Common myeloid progenitor, CD34-positive (primary cell): Measurements from ENCODE around the gene FOXP1.

Experiments
- CTCF ChIA-PET: fragments of 350-600 bp; sonication (Branson Sonifier 250); formaldehyde crosslinking; loops from one replicate; lab custom pipeline; 2021; ENCODE audit warnings: antibody characterized with exemption; lab: Charles Lee
- POLR2A ChIA-PET: fragments of 350-600 bp; sonication (Branson Sonifier 250); formaldehyde crosslinking; loops from one replicate; lab custom pipeline; 2021; ENCODE audit warnings: antibody characterized with exemption; lab: Charles Lee
- DNase-seq, 3 donors: peaks; one replicate each; pipeline versions ENCODE4 v3.0.0 to v3.0.0-alpha.2; 2013
- H3K27ac ChIP-seq, 2 experiments: 1 replicate in 1 of 2; 2 replicates in 1 of 2; pipeline ENCODE4 v1.7.0; 2013; ENCODE audit warnings: inconsistent platforms in 2 of 2, low read length in 2 of 2, mild to moderate bottlenecking in 2 of 2, low read depth in 1 of 2, moderate library complexity in 1 of 2; ENCODE audit not compliant: severe bottlenecking in 2 of 2, insufficient read depth in 1 of 2, poor library complexity in 1 of 2
- H3K27me3 ChIP-seq, 5 experiments: replicated peaks in 2 of 5; 1 replicate in 3 of 5; 2 replicates in 2 of 5; pipeline versions ENCODE4 v1.6.1 to v1.7.0; 2013; ENCODE audit warnings: low read length in 4 of 5, mild to moderate bottlenecking in 2 of 5, moderate library complexity in 2 of 5, inconsistent platforms in 1 of 5; ENCODE audit not compliant: insufficient read depth in 5 of 5, control insufficient read depth in 4 of 5
- H3K36me3 ChIP-seq, 4 experiments: 1 replicate in 2 of 4; 2 replicates in 2 of 4; pipeline versions ENCODE4 v1.6.1 to v1.7.0; 2013; ENCODE audit warnings: low read length in 3 of 4, control low read depth in 1 of 4, mild to moderate bottlenecking in 1 of 4; ENCODE audit not compliant: control insufficient read depth in 4 of 4, insufficient read depth in 4 of 4
- H3K4me1 ChIP-seq, 4 experiments: 1 replicate in 3 of 4; 2 replicates in 1 of 4; pipeline versions ENCODE4 v1.6.1 to v1.7.1; 2013; ENCODE audit warnings: low read length in 3 of 4, mild to moderate bottlenecking in 3 of 4, control low read depth in 1 of 4, inconsistent platforms in 1 of 4, moderate library complexity in 1 of 4; ENCODE audit not compliant: control insufficient read depth in 4 of 4, insufficient read depth in 4 of 4; ENCODE audit errors: control extremely low read depth in 1 of 4
- H3K4me3 ChIP-seq, 7 experiments: 1 replicate in 4 of 7; 2 replicates in 3 of 7; pipeline versions ENCODE4 v1.5.1 to v1.7.0; 2013; ENCODE audit warnings: mild to moderate bottlenecking in 7 of 7, low read length in 6 of 7, moderate library complexity in 6 of 7, inconsistent platforms in 2 of 7, low read depth in 2 of 7, control low read depth in 1 of 7; ENCODE audit not compliant: insufficient read depth in 4 of 7, control insufficient read depth in 1 of 7; ENCODE audit errors: extremely low read depth in 1 of 7
- H3K9me3 ChIP-seq, 5 experiments: 1 replicate in 4 of 5; 2 replicates in 1 of 5; pipeline versions ENCODE4 v1.6.1 to v1.7.1; 2013; ENCODE audit warnings: low read length in 4 of 5, mild to moderate bottlenecking in 2 of 5, inconsistent platforms in 1 of 5, low read depth in 1 of 5, moderate library complexity in 1 of 5; ENCODE audit not compliant: control insufficient read depth in 4 of 5, insufficient read depth in 2 of 5; ENCODE audit errors: control extremely low read depth in 1 of 5
- WGBS: methylation state at CpG from one replicate; pipeline ENCODE4 v1.1.5; 2013; ENCODE audit not compliant: insufficient coverage; 5-methylcytosine and 5-hydroxymethylcytosine counted together

The FOXP1 gene

GRCh38 chr3:71401695-71402231, 181.8 kb downstream of the FOXP1 start:
- CTCF ChIA-PET: interaction anchor here (0.7 to 1.6 kb wide), 6 partner anchors 8 to 85 kb away, joined by 3 to 5 read pairs (median 4); no protein-coding TSS in a partner anchor
- H3K36me3 ChIP-seq: no peaks in the 10 kb centered on the region
- POLR2A ChIA-PET: no interaction called here
- H3K4me3 ChIP-seq: peak overlapping the region in 1 of 7 experiments; percentile 11
- peak overlapping the region in 1 of 2 experiments; percentile 70 for H3K27ac ChIP-seq
- no peaks in the 10 kb centered on the region for H3K9me3 ChIP-seq
- H3K4me1 ChIP-seq: peaks cover 22 to 68% (median 32%) of the 10 kb centered on the region in 4 experiments
- no peak for DNase-seq
- no peaks in the 10 kb centered on the region for H3K27me3 ChIP-seq
- 73% methylated on average over 12 of the region's 12 CpGs for WGBS

DNA sequence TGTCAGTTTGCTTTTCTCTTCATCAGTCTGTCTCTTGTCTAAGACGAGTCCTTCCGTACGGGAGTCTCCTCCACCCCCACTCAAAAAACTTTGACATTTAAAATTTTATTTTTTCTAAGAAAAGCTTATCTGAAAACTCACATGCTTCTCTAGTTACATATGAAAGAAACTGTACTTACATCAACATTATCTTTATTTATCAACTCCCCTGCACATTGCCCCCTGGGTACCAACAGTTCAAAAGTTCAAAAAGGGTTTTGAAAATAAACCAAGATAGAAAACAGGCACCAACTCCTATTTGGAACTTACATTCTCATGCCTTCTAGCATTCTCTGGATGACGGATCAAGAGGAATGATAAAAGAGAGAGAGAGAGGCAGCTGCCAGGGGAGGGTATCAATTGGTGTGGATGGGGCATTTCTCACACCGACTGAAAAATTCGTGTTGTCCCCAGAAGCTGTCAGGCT, 182.5 kb downstream of the FOXP1 start:
- POLR2A ChIA-PET: no interaction called here
- H3K9me3 ChIP-seq: no peaks in the 10 kb centered on the region
- WGBS: 13% methylated on average over 4 of the region's 6 CpGs
- no peaks in the 10 kb centered on the region for H3K27me3 ChIP-seq
- H3K27ac ChIP-seq: peak overlapping the region in 1 of 2 experiments; percentile 70
- H3K36me3 ChIP-seq: no peaks in the 10 kb centered on the region
- CTCF ChIA-PET: interaction anchor here (1.0 to 1.6 kb wide), 6 partner anchors 9 to 84 kb away, joined by 3 to 5 read pairs (median 4); no protein-coding TSS in a partner anchor
- DNase-seq: peak in 2 of 3 donors; percentile 56 to 75
- H3K4me3 ChIP-seq: peak overlapping the region in 2 of 7 experiments; percentile 30
- H3K4me1 ChIP-seq: peaks cover 26 to 72% (median 38%) of the 10 kb centered on the region in 4 experiments

- DNase-seq: no peak
- Histone ChIP-seq H3K4me3 (no peak overlapping the region), H3K27ac (no peak overlapping the region), H3K27me3 (no peaks in the 10 kb centered on the region), H3K9me3 (no peaks in the 10 kb centered on the region), H3K36me3 (no peaks in the 10 kb centered on the region), H3K4me1 (peaks cover 27 to 83% (median 48%) of the 10 kb centered on the region in 4 experiments)
- WGBS: 80% methylated on average over 2 of the region's 3 CpGs
- POLR2A ChIA-PET: no interaction called here
- CTCF ChIA-PET: interaction anchor here (0.6 to 2.5 kb wide), 2 partner anchors 9 to 16 kb away, joined by 3 to 12 read pairs; no protein-coding TSS in a partner anchor
Measured at GRCh38 chr3:71399478-71399877, 184.1 kb downstream of the FOXP1 start.

DNA sequence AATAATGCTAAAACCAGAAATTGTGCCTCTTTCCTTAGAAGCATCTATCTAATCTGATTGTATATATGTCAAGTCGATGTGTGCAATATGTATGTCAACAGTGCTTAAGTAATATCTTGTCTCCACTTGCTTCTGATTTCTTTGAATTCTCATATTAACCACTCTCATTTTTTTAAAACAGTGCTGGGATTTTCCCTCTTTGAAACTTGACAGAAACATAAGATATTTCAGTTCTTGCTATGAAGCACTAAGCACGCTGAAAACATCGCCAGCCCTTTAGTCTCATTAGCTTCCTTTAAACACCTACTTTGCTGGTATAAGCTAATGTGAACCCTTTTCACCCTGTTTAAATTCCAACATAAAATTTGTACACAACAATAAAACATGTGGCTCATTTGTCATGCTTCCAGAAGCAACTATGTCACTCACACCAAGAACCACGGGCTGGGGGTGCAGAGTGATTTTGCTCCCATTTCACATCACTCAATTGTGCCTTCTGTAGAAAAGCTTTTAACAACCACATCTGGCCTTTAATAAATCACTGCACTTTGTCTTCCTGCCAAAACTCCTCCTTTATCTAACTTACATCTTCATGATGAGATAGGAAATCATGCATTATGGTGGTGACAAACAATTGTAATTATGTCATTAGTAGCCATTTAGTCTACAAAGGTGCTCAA, 185.2 kb downstream of the FOXP1 start:
- peak overlapping the region in 1 of 2 experiments; percentile 27 for H3K27ac ChIP-seq
- DNase-seq: peak in 1 of 3 donors; percentile 41
- POLR2A ChIA-PET: interaction anchor here (0.6 kb wide), 1 partner anchor 182 kb away, joined by 3 read pairs; no protein-coding TSS in a partner anchor
- H3K9me3 ChIP-seq: no peaks in the 10 kb centered on the region
- WGBS: 35% methylated on average over 3 of the region's 4 CpGs
- peaks cover 31 to 84% (median 55%) of the 10 kb centered on the region in 4 experiments for H3K4me1 ChIP-seq
- CTCF ChIA-PET: interaction anchor here (1.2 to 2.5 kb wide), 8 partner anchors 8 to 101 kb away, joined by 4 to 12 read pairs (median 6); no protein-coding TSS in a partner anchor
- H3K36me3 ChIP-seq: no peaks in the 10 kb centered on the region
- no peak overlapping the region for H3K4me3 ChIP-seq
- H3K27me3 ChIP-seq: no peaks in the 10 kb centered on the region

DNA sequence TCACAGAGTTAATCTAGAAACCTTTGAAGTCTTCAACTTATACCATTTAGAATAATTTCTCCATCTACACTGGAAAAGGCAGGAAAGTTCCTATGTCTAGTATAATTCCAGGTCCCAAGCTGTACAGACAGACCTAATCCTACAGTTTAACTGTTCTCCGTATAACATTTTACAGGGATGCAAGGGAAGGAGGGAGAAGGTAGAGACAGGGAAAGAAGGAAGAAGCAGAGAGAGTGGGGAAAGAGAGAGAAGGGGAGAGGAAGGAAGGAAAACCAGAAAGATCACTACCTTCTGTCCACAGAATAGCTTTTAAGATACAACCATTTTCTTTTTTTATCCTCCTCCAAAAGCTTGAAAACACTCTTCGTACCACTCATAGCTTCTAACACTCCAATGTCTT, 185.8 kb downstream of the FOXP1 start:
- DNase-seq: no peak
- Histone ChIP-seq H3K36me3 (no peaks in the 10 kb centered on the region), H3K4me3 (no peak overlapping the region), H3K4me1 (peaks cover 32 to 84% (median 53%) of the 10 kb centered on the region in 4 experiments), H3K9me3 (no peaks in the 10 kb centered on the region), H3K27me3 (no peaks in the 10 kb centered on the region), H3K27ac (peak overlapping the region in 1 of 2 experiments; percentile 27)
- ChIA-PET CTCF (interaction anchor here (0.9 to 2.5 kb wide), 12 partner anchors 7 to 152 kb away, joined by 3 to 12 read pairs (median 4); no protein-coding TSS in a partner anchor), POLR2A (interaction anchor here (0.6 kb wide), 1 partner anchor 329 kb away, joined by 3 read pairs; no protein-coding TSS in a partner anchor)
- 60% methylated on average over 1 of the region's 2 CpGs for WGBS

DNA sequence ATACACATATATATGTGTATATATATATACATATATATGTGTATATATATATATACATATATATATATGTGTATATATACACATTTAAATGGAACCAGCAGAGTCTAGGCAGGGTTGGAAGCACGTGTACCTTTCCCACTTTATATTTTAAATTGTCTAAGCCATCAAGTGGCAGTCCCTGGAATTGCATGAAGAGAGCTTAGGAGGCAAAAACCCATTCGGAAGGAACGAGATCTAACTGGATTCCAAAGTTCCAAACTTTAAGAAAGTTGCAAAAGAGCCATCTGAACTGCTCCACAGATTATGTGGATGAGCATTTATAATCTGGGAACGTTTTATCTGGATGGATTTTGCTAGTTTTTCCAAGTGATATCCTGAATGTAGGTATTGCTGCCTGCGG, 186.5 kb downstream of the FOXP1 start:
- DNase-seq: peak; percentile 46 to 58 (median 53)
- Histone ChIP-seq H3K36me3 (no peaks in the 10 kb centered on the region), H3K4me3 (no peak overlapping the region), H3K4me1 (peaks cover 29 to 82% (median 52%) of the 10 kb centered on the region in 4 experiments), H3K27ac (no peak overlapping the region), H3K9me3 (no peaks in the 10 kb centered on the region), H3K27me3 (no peaks in the 10 kb centered on the region)
- CTCF ChIA-PET: interaction anchor here (0.9 to 2.5 kb wide), 13 partner anchors 8 to 152 kb away, joined by 3 to 12 read pairs (median 5); no protein-coding TSS in a partner anchor
- POLR2A ChIA-PET: interaction anchor here (0.6 kb wide), 1 partner anchor 329 kb away, joined by 3 read pairs; no protein-coding TSS in a partner anchor
- WGBS: 48% methylated on average over 4 of the region's 5 CpGs
